RWPE1 (cell line): ENCODE results near the gene C10orf88.
A peak's percentile ranks its signal among the peaks of the same experiment; 100 is the strongest.
"Not testable (repeated sequence)": the region's sequence is repeated elsewhere in the genome, so short reads cannot be mapped to it uniquely, and the experiment has no call there.

Source experiments
- CTCF ChIA-PET: fragments of 350-600 bp; sonication (Branson Sonifier 250); formaldehyde crosslinking; extraction: SDS; loops from one replicate; lab custom pipeline; 2021; lab: Yijun Ruan, JAX
- POLR2A ChIA-PET: fragments of 400-600 bp; formaldehyde crosslinking; extraction: SDS; loops from one replicate; lab custom pipeline; 2020; ENCODE audit warnings: antibody characterized with exemption; ENCODE audit not compliant: low non-redundant PET; lab: Yijun Ruan, JAX
- DNase-seq: peaks from one replicate; pipeline ENCODE4 v3.0.0; 2012; ENCODE audit warnings: low spot score
- H3K27ac ChIP-seq: fragments of 450-650 bp; 2 replicates; pipeline ENCODE4 v1.5.1; 2017
- TF ChIP-seq, protein P1 (sequence below): fragments of 450-650 bp; conservative IDR thresholded peaks from 2 replicates; pipeline ENCODE4 v1.5.1; 2017; ENCODE audit warnings: low read depth, mild to moderate bottlenecking

C10orf88 gene

DNA sequence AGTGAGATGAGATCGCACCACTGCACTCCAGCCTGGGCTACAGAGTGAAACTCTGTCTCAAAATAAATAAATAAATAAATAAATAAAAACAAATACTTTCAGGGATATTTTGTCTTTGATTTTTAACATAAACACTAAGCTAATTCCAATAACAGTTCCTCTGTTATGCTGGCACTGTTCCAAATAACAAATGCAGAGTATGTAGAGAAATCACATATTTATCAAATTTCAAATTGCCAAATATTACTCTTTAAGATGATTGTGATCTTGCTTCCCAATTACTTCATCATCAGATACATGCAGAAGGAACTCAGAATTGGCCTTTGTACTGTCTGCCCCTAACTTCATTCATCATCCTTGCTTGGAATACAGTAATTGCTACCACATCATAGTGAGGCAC lies 23.9 kb downstream of the C10orf88 start:
- DNase-seq: no peak
- ChIA-PET POLR2A (no interaction called here), CTCF (no interaction called here)
- TF ChIP-seq, protein P1, sequence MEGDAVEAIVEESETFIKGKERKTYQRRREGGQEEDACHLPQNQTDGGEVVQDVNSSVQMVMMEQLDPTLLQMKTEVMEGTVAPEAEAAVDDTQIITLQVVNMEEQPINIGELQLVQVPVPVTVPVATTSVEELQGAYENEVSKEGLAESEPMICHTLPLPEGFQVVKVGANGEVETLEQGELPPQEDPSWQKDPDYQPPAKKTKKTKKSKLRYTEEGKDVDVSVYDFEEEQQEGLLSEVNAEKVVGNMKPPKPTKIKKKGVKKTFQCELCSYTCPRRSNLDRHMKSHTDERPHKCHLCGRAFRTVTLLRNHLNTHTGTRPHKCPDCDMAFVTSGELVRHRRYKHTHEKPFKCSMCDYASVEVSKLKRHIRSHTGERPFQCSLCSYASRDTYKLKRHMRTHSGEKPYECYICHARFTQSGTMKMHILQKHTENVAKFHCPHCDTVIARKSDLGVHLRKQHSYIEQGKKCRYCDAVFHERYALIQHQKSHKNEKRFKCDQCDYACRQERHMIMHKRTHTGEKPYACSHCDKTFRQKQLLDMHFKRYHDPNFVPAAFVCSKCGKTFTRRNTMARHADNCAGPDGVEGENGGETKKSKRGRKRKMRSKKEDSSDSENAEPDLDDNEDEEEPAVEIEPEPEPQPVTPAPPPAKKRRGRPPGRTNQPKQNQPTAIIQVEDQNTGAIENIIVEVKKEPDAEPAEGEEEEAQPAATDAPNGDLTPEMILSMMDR: no peak
- no peak overlapping the region for H3K27ac ChIP-seq

DNA sequence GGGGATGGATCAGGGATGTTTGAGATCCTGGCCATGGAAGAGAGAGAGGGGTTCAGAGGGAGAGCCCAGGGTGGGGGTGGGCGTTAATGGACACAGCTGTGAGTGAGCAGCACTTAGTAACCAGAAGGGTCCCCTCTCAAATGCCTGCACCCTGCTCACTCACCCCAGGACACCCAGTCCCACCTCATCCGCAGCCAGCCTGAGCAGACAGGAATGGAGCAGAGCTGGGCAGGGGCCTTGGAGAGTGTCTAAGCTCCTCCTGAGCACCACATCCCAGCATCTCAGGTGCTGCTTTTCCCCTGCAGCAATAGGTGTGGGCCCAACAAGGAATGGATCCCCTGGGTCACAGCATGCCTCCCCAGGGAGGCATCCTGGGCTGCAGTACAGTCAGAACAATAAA lies 38.3 kb downstream of the C10orf88 start:
- no peak for DNase-seq
- no peak overlapping the region for H3K27ac ChIP-seq
- ChIA-PET CTCF (interaction anchor here (0.6 kb wide), 1 partner anchor 1124 kb away, joined by 3 read pairs; no protein-coding TSS in a partner anchor), POLR2A (no interaction called here)
- TF ChIP-seq, protein P1: no peak

DNA sequence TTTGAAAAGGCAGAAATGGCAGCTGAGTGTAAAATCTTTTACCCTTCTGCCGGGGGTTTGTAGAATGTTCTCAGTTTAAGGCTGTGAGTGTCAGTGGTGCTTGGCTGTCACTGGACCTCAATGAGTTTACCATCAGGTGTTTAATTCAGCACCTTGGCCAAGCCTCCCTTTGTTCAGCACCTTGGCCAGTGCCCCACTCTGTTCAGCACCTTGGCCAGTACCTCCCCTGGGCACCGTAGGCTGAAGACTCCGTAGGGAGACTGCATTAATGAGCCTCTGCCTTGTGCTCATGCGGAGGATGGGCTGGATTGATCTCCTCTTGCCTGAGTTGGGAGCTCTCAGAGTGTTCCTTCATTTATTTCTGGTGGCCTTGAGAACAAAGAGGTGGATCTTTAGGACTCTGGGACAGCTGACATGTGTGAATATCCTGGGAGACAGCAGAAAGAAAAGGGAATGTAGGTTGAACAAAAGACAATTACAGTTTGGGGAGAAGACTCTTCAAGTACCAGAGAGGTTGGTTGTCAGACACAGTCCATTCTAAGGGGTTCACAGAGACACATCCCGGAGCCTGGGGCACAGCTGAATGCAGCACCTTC lies 42.0 kb downstream of the C10orf88 start:
- CTCF ChIA-PET: interaction anchor here (0.6 kb wide), 1 partner anchor 116 kb away, joined by 3 read pairs; no protein-coding TSS in a partner anchor
- TF ChIP-seq, protein P1: no peak
- peak; percentile 74 for DNase-seq

DNA sequence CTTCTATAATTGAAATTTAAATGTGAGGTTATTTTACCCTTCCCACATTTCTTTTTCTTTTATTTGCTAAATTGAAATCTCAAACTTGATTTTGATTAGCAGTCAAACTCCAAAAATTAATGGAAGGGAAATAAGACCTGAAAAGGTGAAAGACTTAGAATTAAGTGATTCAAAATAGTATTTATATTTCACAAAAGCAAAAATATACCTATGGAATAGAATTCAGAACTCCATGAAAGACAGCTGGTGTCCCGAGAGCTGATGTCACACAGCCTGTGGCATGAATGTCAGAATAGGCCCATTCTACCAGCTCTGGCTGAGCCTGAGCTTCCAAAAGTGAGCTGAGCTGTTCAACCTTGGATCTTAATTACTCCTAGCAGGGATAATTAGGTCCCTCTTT lies 43.7 kb downstream of the C10orf88 start, which contains the start of gene FAM24A:
TSS of gene FAM24A (plus strand) at position 301 of the 400 bp plus-strand sequence. CDS start 1,025 bp downstream, outside the sequence.
- H3K27ac ChIP-seq: no peak within 1 kb of the TSS
- DNase-seq: no peak
- TF ChIP-seq, protein P1: no peak
- POLR2A ChIA-PET: no interaction called here
- CTCF ChIA-PET: no interaction called here

More for the DNA sequence above, 42.0 kb downstream of the C10orf88 start:
- H3K27ac ChIP-seq: no peak overlapping the region
- POLR2A ChIA-PET: no interaction called here

DNA sequence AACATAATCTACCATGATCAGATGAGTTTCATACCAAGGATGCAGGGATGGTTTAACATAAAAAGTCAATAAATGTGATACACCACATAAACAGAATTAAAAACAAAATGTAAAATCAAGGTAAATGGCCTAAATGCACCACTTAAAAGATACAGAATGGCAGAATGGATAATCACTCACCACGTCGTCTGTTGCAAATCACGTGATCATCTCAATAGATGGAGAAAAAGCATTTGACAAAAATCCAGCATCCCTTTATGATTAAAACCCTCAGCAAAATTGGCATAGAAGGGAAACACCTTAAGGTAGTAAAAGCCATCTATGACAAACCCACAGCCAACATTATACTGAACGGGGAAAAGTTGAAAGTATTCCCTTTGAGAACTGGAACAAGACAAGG lies 50.2 kb downstream of the C10orf88 start:
- DNase-seq, H3K27ac ChIP-seq, POLR2A ChIA-PET: not testable (repeated sequence)
- CTCF ChIA-PET: interaction anchor here (0.6 kb wide), 1 partner anchor 10 kb away, joined by 4 read pairs; no protein-coding TSS in a partner anchor

DNA sequence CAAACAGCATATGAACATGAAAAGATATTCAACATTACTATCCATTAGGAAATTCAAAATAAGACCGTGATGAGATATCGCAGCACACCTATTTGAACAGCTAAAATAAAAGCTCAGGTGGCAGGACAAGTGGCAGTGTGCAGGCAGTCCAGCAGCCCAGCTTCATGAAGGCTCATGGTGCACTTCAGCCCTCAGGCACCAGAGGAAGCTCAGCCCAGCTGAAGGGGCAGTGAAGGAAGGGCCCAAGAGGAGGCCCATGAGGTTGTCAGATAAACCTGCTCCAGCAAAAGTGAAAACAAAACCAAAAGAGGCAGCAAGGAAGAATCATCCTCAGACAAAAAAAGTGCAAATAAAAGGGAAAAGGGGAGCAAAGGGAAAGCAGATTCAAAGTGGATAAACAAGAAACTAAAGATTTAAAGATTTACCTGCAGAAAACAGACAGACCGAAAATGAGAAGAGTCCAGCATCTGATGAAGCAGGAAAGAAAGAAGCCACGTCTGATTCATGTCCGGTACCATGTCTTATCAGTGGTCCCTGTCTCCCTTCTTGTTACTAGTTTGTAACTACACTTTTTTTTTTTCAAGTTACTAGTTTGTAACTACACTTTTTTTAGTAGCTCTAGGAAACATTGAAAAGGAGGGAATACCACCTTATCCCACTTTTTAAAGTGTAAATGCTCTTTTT lies 59.6 kb downstream of the C10orf88 start:
- CTCF ChIA-PET: interaction anchor here (0.5 to 0.6 kb wide), 2 partner anchors 147 to 641 kb away, joined by 3 to 4 read pairs; no protein-coding TSS in a partner anchor
- no peak overlapping the region for H3K27ac ChIP-seq
- TF ChIP-seq, protein P1: no peak
- POLR2A ChIA-PET: no interaction called here
- no peak for DNase-seq

DNA sequence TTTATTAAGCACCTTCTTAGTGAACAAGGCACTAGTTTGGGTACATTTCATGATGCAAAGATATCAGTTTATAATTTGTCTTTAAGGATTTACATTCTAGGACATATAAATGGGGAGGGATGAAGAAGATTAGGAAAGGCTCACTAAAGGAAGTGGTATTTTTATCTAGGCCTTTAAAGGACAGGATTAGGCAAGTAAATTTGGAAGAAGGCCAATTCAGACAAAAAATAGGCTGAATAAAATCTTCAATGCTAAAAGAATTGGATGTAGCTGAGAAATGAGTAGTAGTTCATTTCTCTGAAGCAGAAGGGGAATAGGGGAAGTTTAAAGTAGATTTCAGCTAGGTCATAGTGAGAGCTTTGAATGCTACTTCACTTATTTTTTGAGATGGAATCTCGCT lies 69.9 kb downstream of the C10orf88 start:
- CTCF ChIA-PET: no interaction called here
- POLR2A ChIA-PET: no interaction called here
- no peak overlapping the region for H3K27ac ChIP-seq
- DNase-seq: no peak
- TF ChIP-seq, protein P1: no peak
